ENCODE results near the gene RPL13.
A peak's percentile ranks its signal among the peaks of the same experiment; 100 is the strongest.

Gene RPL13

GRCh38 chr16:89550421-89551007, 10.0 kb upstream of the RPL13 start:
- no peak overlapping the region for H3K4me3 ChIP-seq
- no peaks in the 10 kb centered on the region for H3K9me3 ChIP-seq
- no peak overlapping the region for H3K4me2 ChIP-seq
- no peak for TF ChIP-seq Cebpa-rat (IDR thresholded peaks at IDR 0.05)
- H3K27me3 ChIP-seq: no peaks in the 10 kb centered on the region
- peaks cover 28% of the 10 kb centered on the region for H4K20me1 ChIP-seq
- H3K27ac ChIP-seq: no peak overlapping the region
- H3K4me1 ChIP-seq: peaks cover 26% of the 10 kb centered on the region
- H3K9ac ChIP-seq: no peak overlapping the region
- peaks cover 91% of the 10 kb centered on the region for H3K36me3 ChIP-seq

GRCh38 chr16:89552329-89552728, 8.2 kb upstream of the RPL13 start:
- H3K9ac ChIP-seq: no peak overlapping the region
- H3K4me3 ChIP-seq: no peak overlapping the region
- H3K27me3 ChIP-seq: no peaks in the 10 kb centered on the region
- TF ChIP-seq Cebpa-rat (IDR thresholded peaks at IDR 0.05): no peak
- peaks cover 81% of the 10 kb centered on the region for H3K36me3 ChIP-seq
- no peak overlapping the region for H3K27ac ChIP-seq
- peaks cover 39% of the 10 kb centered on the region for H3K4me1 ChIP-seq
- H3K4me2 ChIP-seq: no peak overlapping the region
- H4K20me1 ChIP-seq: peaks cover 26% of the 10 kb centered on the region
- H3K9me3 ChIP-seq: no peaks in the 10 kb centered on the region

- H3K36me3 ChIP-seq: peaks cover 76% of the 10 kb centered on the region
- H3K27ac ChIP-seq: no peak overlapping the region
Measured at GRCh38 chr16:89552913-89553312, 7.6 kb upstream of the RPL13 start.

GRCh38 chr16:89553733-89554132, 6.7 kb upstream of the RPL13 start:
- no peak overlapping the region for H3K4me2 ChIP-seq
- H3K9ac ChIP-seq: no peak overlapping the region
- H4K20me1 ChIP-seq: peaks cover 12% of the 10 kb centered on the region
- no peak overlapping the region for H3K27ac ChIP-seq
- H3K9me3 ChIP-seq: no peaks in the 10 kb centered on the region
- no peak overlapping the region for H3K4me3 ChIP-seq
- TF ChIP-seq Cebpa-rat (IDR thresholded peaks at IDR 0.05): no peak
- H3K4me1 ChIP-seq: peaks cover 40% of the 10 kb centered on the region
- H3K36me3 ChIP-seq: peaks cover 71% of the 10 kb centered on the region
- H3K27me3 ChIP-seq: no peaks in the 10 kb centered on the region

More at GRCh38 chr16:89552913-89553312, 7.6 kb upstream of the RPL13 start:
- Histone ChIP-seq H3K9ac (0 out of 2 replicates have a peak overlapping the region, but pooled peaks have one; percentile 35), H3K4me1 (peaks cover 44% of the 10 kb centered on the region), H3K4me3 (no peak overlapping the region), H4K20me1 (peaks cover 21% of the 10 kb centered on the region), H3K4me2 (no peak overlapping the region), H3K27me3 (no peaks in the 10 kb centered on the region), H3K9me3 (no peaks in the 10 kb centered on the region)
- TF ChIP-seq Cebpa-rat (IDR thresholded peaks at IDR 0.05): no peak

- no peak for TF ChIP-seq Cebpa-rat (IDR thresholded peaks at IDR 0.05)
- Histone ChIP-seq H3K4me3 (no peak overlapping the region), H3K4me1 (peaks cover 40% of the 10 kb centered on the region), H3K36me3 (peaks cover 69% of the 10 kb centered on the region), H3K27ac (no peak overlapping the region), H3K9me3 (no peaks in the 10 kb centered on the region), H3K27me3 (no peaks in the 10 kb centered on the region), H4K20me1 (peaks cover 6% of the 10 kb centered on the region), H3K4me2 (no peak overlapping the region), H3K9ac (no peak overlapping the region)
Measured at GRCh38 chr16:89554343-89554742, 6.1 kb upstream of the RPL13 start.

- no peaks in the 10 kb centered on the region for H3K27me3 ChIP-seq
- H4K20me1 ChIP-seq: no peaks in the 10 kb centered on the region
- H3K36me3 ChIP-seq: peaks cover 59% of the 10 kb centered on the region
- no peak overlapping the region for H3K27ac ChIP-seq
- H3K4me2 ChIP-seq: no peak overlapping the region
- no peak overlapping the region for H3K9ac ChIP-seq
- no peak for TF ChIP-seq Cebpa-rat (IDR thresholded peaks at IDR 0.05)
- no peak overlapping the region for H3K4me3 ChIP-seq
- H3K9me3 ChIP-seq: no peaks in the 10 kb centered on the region
- peaks cover 37% of the 10 kb centered on the region for H3K4me1 ChIP-seq
Measured at GRCh38 chr16:89555265-89555664, 5.2 kb upstream of the RPL13 start.

GRCh38 chr16:89555780-89556179, 4.7 kb upstream of the RPL13 start:
- Histone ChIP-seq H3K27me3 (no peaks in the 10 kb centered on the region), H3K9ac (no peak overlapping the region), H3K27ac (no peak overlapping the region), H3K4me1 (peaks cover 36% of the 10 kb centered on the region), H4K20me1 (peaks cover 2% of the 10 kb centered on the region), H3K4me3 (no peak overlapping the region), H3K36me3 (peaks cover 54% of the 10 kb centered on the region), H3K9me3 (no peaks in the 10 kb centered on the region), H3K4me2 (0 out of 2 replicates have a peak overlapping the region, but pooled peaks have one; percentile 68)
- TF ChIP-seq Cebpa-rat (IDR thresholded peaks at IDR 0.05): no peak

- no peak for TF ChIP-seq Cebpa-rat (IDR thresholded peaks at IDR 0.05)
Measured at GRCh38 chr16:89556750-89557689, 3.5 kb upstream of the RPL13 start.

GRCh38 chr16:89557690-89558490, 2.6 kb upstream of the RPL13 start:
- H3K27me3 ChIP-seq: no peaks in the 10 kb centered on the region
- no peak for TF ChIP-seq Cebpa-rat (IDR thresholded peaks at IDR 0.05)
- peaks cover 49% of the 10 kb centered on the region for H3K4me1 ChIP-seq
- H3K4me3 ChIP-seq: no peak overlapping the region
- peak overlapping the region; percentile 68 for H3K4me2 ChIP-seq
- peaks cover 23% of the 10 kb centered on the region for H4K20me1 ChIP-seq
- no peak overlapping the region for H3K27ac ChIP-seq
- H3K9me3 ChIP-seq: no peaks in the 10 kb centered on the region
- peaks cover 54% of the 10 kb centered on the region for H3K36me3 ChIP-seq
- H3K9ac ChIP-seq: no peak overlapping the region

More at GRCh38 chr16:89556750-89557689, 3.5 kb upstream of the RPL13 start:
- no peak overlapping the region for H3K4me3 ChIP-seq
- H4K20me1 ChIP-seq: peaks cover 15% of the 10 kb centered on the region
- peaks cover 40% of the 10 kb centered on the region for H3K4me1 ChIP-seq
- no peaks in the 10 kb centered on the region for H3K27me3 ChIP-seq
- H3K27ac ChIP-seq: peak overlapping the region; percentile 10; the same call in 1 of the 2 replicates
- H3K9ac ChIP-seq: peak overlapping the region; percentile 27; the same call in 1 of the 2 replicates
- H3K9me3 ChIP-seq: no peaks in the 10 kb centered on the region
- peaks cover 54% of the 10 kb centered on the region for H3K36me3 ChIP-seq
- H3K4me2 ChIP-seq: peak overlapping the region; percentile 68
